Measurements from ENCODE around the gene CEP76. TPM values are rescaled to one million over a fixed set of nuclear protein-coding genes. Genes with fewer than 3 reads are reported as not detected.

Gene CEP76
- total and polyA plus RNA-seq, 2 experiments from 2014 or later, result 11.2 to 25.9 TPM

GRCh38 chr18:12692206-12692605, 10.3 kb downstream of the CEP76 start (continued):
- TF ChIP-seq CTCF (conservative IDR thresholded peaks at IDR 0.05; ENCODE audit: low read depth in 2 of 2) (no peak), ZNF462 (CRISPR knock-in tag; IDR thresholded peaks at IDR 0.05) (no peak), ZNF331 (CRISPR knock-in tag; IDR thresholded peaks at IDR 0.05; ENCODE audit: low read depth) (no peak), NANOG (IDR thresholded peaks at IDR 0.05; ENCODE audit: borderline replicate concordance) (no peak), STAT1 (IDR thresholded peaks at IDR 0.05; ENCODE audit: unreplicated experiment) (no peak), POLR2AphosphoS5 (IDR thresholded peaks at IDR 0.05; ENCODE audit: low read depth) (no peak), EZH2phosphoT487 (IDR thresholded peaks at IDR 0.05; ENCODE audit: unreplicated experiment) (no peak)

GRCh38 chr18:12689256-12689850, 13.2 kb downstream of the CEP76 start:
- H3K4me3 ChIP-seq, result no peak overlapping the region
- no peaks in the 10 kb centered on the region for H3F3A ChIP-seq (replicated peaks; ENCODE audit: low read depth)
- H3K27me3 Mint-ChIP-seq (ENCODE audit: insufficient read depth, low read depth, poor library complexity), result no peaks in the 10 kb centered on the region
- no peaks in the 10 kb centered on the region for H3K27me3 ChIP-seq (ENCODE audit: insufficient read depth)
- H2AFZ ChIP-seq, result no peak overlapping the region
- no peaks in the 10 kb centered on the region for H3K9me2 ChIP-seq (ENCODE audit: insufficient read depth)
- no peaks in the 10 kb centered on the region for H3K4me1 Mint-ChIP-seq
- H3K36me3 ChIP-seq (ENCODE audit: insufficient read depth), result peaks cover 16% of the 10 kb centered on the region; the same call in 1 of the 2 replicates
- DNase-seq (ENCODE audit: low spot score) (no peak), ATAC-seq (no peak)
- peaks cover 27% of the 10 kb centered on the region; the same call in 2 of the 3 replicates for H3K36me3 Mint-ChIP-seq (ENCODE audit: low read depth)
- H3K4me3 Mint-ChIP-seq, result no peak overlapping the region
- H3K79me2 ChIP-seq (replicated peaks; ENCODE audit: insufficient read depth), result no peaks in the 10 kb centered on the region
- H3K4me2 ChIP-seq, result no peak overlapping the region
- no peak overlapping the region for H3K27ac Mint-ChIP-seq
- H3K9me3 Mint-ChIP-seq, result no peaks in the 10 kb centered on the region; the same call in 2 of the 3 replicates
- peaks cover 5% of the 10 kb centered on the region; the same call in 1 of the 2 replicates for H4K20me1 ChIP-seq (replicated peaks; ENCODE audit: insufficient read depth)
- no peak overlapping the region for H3K27ac ChIP-seq (ENCODE audit: low read depth)
- H3K4me1 ChIP-seq (ENCODE audit: insufficient read depth), result no peaks in the 10 kb centered on the region
- TF ChIP-seq EZH2phosphoT487 (IDR thresholded peaks at IDR 0.05; ENCODE audit: unreplicated experiment) (no peak), ETS1 (IDR thresholded peaks at IDR 0.05) (no peak), ZNF114 (CRISPR knock-in tag; IDR thresholded peaks at IDR 0.05) (no peak), JUNB (IDR thresholded peaks at IDR 0.05; ENCODE audit: unreplicated experiment) (no peak), CTCF (conservative IDR thresholded peaks at IDR 0.05; ENCODE audit: low read depth in 2 of 2) (no peak)
